Mucosa of descending colon (tissue), 3 donors: ENCODE measurements around the gene NPB. TPM values are rescaled to one million over a fixed set of nuclear protein-coding genes. Genes with fewer than 3 reads are reported as not detected.

Experiments
- ATAC-seq: fragments of 200-7000 bp; cut with Tn5 transposase; one replicate; pipeline ENCODE4 v1.9.1; 2020; ENCODE audit warnings: mild to moderate bottlenecking, moderate library complexity
- DNase-seq, 3 donors: peaks; one replicate each; pipeline ENCODE4 v3.0.0-alpha.2; 2020
- H3K36me3 ChIP-seq: fragments of 200-600 bp; one replicate; pipeline ENCODE4 v1.8.0; 2021; ENCODE audit warnings: low read depth, mild to moderate bottlenecking
- H3K4me1 ChIP-seq: fragments of 200-600 bp; one replicate; pipeline ENCODE4 v1.8.0; 2021; ENCODE audit warnings: low read depth, mild to moderate bottlenecking
- H3K4me3 ChIP-seq: fragments of 200-600 bp; one replicate; pipeline ENCODE4 v1.8.0; 2021; ENCODE audit warnings: mild to moderate bottlenecking
- H3K9me3 ChIP-seq: fragments of 200-600 bp; one replicate; pipeline ENCODE4 v1.8.0; 2021; ENCODE audit warnings: mild to moderate bottlenecking
- intact Hi-C, 2 donors: fragments of 100-400 bp; cut with DNase I in 1 of 2; cut with micrococcal nuclease in 1 of 2; formaldehyde crosslinking; loops; one replicate each; pipeline versions ENCODE4 v1.11.0 to v1.11.1; 2022; cut with DNase I, micrococcal nuclease
- total RNA-seq, 3 donors: library from RNA; stranded (reverse); fragmentation: NEBNext Ultra II Directional in 2 of 3; extraction: Animal tissue kit (Norgen Biotek cat#: 25700) in 2 of 3; gene quantifications; one replicate each; pipeline versions ENCODE4 v1.2.1 to v1.2.4, GENCODE V29; 2021 to 2023
- TF ChIP-seq, protein P1 (sequence below): fragments of 200-600 bp; IDR thresholded peaks from one replicate; pipeline ENCODE4 v1.8.0; 2022; ENCODE audit warnings: antibody characterized with exemption, mild to moderate bottlenecking
- donor health status: DM: no; HTN: no; CAD: no; lungs with moderate emphysema.
- donor health status: DM: no; HTN: no; CAD: no.
- donor health status: DM: no; HTN: yes; CAD: no.

The NPB gene
- total RNA-seq, 3 donors from 2014 or later = 0.12 to 0.51 (median 0.26) TPM

- peak in 1 of 3 donors; percentile 34 for DNase-seq
- Histone ChIP-seq H3K9me3 (no peaks in the 10 kb centered on the region), H3K4me3 (no peak overlapping the region), H3K4me1 (peaks cover 10% of the 10 kb centered on the region), H3K36me3 (no peaks in the 10 kb centered on the region)
- intact Hi-C loops = no loop called here
- no peak for ATAC-seq
- TF ChIP-seq, protein P1, sequence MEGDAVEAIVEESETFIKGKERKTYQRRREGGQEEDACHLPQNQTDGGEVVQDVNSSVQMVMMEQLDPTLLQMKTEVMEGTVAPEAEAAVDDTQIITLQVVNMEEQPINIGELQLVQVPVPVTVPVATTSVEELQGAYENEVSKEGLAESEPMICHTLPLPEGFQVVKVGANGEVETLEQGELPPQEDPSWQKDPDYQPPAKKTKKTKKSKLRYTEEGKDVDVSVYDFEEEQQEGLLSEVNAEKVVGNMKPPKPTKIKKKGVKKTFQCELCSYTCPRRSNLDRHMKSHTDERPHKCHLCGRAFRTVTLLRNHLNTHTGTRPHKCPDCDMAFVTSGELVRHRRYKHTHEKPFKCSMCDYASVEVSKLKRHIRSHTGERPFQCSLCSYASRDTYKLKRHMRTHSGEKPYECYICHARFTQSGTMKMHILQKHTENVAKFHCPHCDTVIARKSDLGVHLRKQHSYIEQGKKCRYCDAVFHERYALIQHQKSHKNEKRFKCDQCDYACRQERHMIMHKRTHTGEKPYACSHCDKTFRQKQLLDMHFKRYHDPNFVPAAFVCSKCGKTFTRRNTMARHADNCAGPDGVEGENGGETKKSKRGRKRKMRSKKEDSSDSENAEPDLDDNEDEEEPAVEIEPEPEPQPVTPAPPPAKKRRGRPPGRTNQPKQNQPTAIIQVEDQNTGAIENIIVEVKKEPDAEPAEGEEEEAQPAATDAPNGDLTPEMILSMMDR = no peak
Observed at GRCh38 chr17:81903896-81904599, 2.0 kb downstream of the NPB start.

- intact Hi-C loops = no loop called here
- no peak overlapping the region for H3K4me3 ChIP-seq
- ATAC-seq (no peak), DNase-seq (peak in 2 of 3 donors; percentile 23 to 41)
- H3K36me3 ChIP-seq = no peaks in the 10 kb centered on the region
- TF ChIP-seq, protein P1 = no peak
- no peaks in the 10 kb centered on the region for H3K9me3 ChIP-seq
- H3K4me1 ChIP-seq = peaks cover 15% of the 10 kb centered on the region
Observed at GRCh38 chr17:81904600-81905423, 2.8 kb downstream of the NPB start.

DNA sequence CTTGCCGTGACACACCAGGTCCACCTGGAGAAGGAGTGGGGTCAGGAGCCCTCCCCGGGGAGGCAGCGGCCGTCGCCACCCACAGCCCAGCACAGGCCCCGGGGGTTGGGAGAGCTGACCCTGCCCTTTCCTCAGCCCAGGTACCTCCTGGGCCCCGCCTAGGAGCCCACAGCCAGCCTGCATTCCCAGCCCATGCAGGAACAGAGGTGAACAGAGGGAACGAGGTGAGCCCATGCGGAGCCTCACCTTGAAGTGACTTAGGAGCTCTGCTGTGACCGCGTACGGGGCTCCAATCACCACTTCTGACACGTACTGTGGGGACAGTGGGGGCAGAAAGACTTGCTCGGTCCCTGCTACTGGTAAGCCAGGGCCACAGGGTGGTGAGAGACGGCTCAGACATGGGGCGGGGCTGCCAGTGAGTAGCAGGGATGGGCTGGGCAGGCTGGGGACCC, 3.4 kb downstream of the NPB start:
- TF ChIP-seq, protein P1 = no peak
- peak in 1 of 3 donors; percentile 44 for DNase-seq
- ATAC-seq = no peak
- intact Hi-C loops = no loop called here
- no peaks in the 10 kb centered on the region for H3K9me3 ChIP-seq
- peaks cover 21% of the 10 kb centered on the region for H3K4me1 ChIP-seq
- H3K4me3 ChIP-seq = no peak overlapping the region
- no peaks in the 10 kb centered on the region for H3K36me3 ChIP-seq

GRCh38 chr17:81905993-81906392, 4.0 kb downstream of the NPB start:
- no peaks in the 10 kb centered on the region for H3K9me3 ChIP-seq
- DNase-seq (peak in 1 of 3 donors; percentile 40), ATAC-seq (no peak)
- no peak overlapping the region for H3K4me3 ChIP-seq
- TF ChIP-seq, protein P1 = no peak
- peaks cover 22% of the 10 kb centered on the region for H3K4me1 ChIP-seq
- intact Hi-C loops = no loop called here
- no peaks in the 10 kb centered on the region for H3K36me3 ChIP-seq

GRCh38 chr17:81906476-81907218, 4.6 kb downstream of the NPB start:
- H3K4me1 ChIP-seq = peaks cover 21% of the 10 kb centered on the region
- intact Hi-C loops = no loop called here
- DNase-seq (peak in 1 of 3 donors; percentile 48), ATAC-seq (no peak)
- H3K36me3 ChIP-seq = no peaks in the 10 kb centered on the region
- H3K4me3 ChIP-seq = no peak overlapping the region
- no peaks in the 10 kb centered on the region for H3K9me3 ChIP-seq
- TF ChIP-seq, protein P1 = no peak
